Activated B cell treated with CpG ODN at 0.5 μM for 24 hours (primary cell): Measurements from ENCODE around the gene ZDHHC14. TPM values are rescaled to one million over a fixed set of nuclear protein-coding genes. Genes with fewer than 3 reads are reported as not detected.

Experiments used
- ATAC-seq: fragments of 200-7000 bp; cut with Tn5 transposase; one replicate; pipeline ENCODE4 v1.10.0; 2021; ENCODE audit warnings: low read depth, mild to moderate bottlenecking, moderate library complexity
- CTCF ChIA-PET: fragments of 350-600 bp; sonication (Branson Sonifier 250); formaldehyde crosslinking; loops from one replicate; lab custom pipeline; 2021; ENCODE audit warnings: antibody characterized with exemption; lab: Charles Lee
- POLR2A ChIA-PET: fragments of 350-600 bp; sonication (Branson Sonifier 250); formaldehyde crosslinking; loops from one replicate; lab custom pipeline; 2021; ENCODE audit warnings: antibody characterized with exemption; lab: Charles Lee
- DNase-seq: peaks from one replicate; pipeline ENCODE4 v3.0.0; 2022
- H3K27ac Mint-ChIP-seq: one replicate; pipeline ENCODE4 v1.8.0; 2020; ENCODE audit warnings: mixed read lengths
- H3K27me3 Mint-ChIP-seq: one replicate; pipeline ENCODE4 v1.8.0; 2021; ENCODE audit warnings: mixed read lengths
- H3K36me3 Mint-ChIP-seq: one replicate; pipeline ENCODE4 v1.8.0; 2021; ENCODE audit warnings: low read depth, mixed read lengths
- H3K4me1 Mint-ChIP-seq: one replicate; pipeline ENCODE4 v1.8.0; 2021; ENCODE audit warnings: mixed read lengths
- H3K4me3 Mint-ChIP-seq: one replicate; pipeline ENCODE4 v1.8.0; 2020; ENCODE audit warnings: mild to moderate bottlenecking, mixed read lengths
- H3K9me3 Mint-ChIP-seq: one replicate; pipeline ENCODE4 v1.8.0; 2020; ENCODE audit warnings: mixed read lengths
- intact Hi-C: fragments of 100-400 bp; cut with micrococcal nuclease; formaldehyde crosslinking; loops from one replicate; pipeline ENCODE4 v1.15.1; 2024
- total RNA-seq: library from RNA; stranded (reverse); gene quantifications from 2 replicates; pipeline ENCODE4 v1.2.3, GENCODE V29; 2022
- TF ChIP-seq, protein P1 (sequence below): fragments of 200-600 bp; IDR thresholded peaks from one replicate; pipeline ENCODE4 v1.8.0; 2022; ENCODE audit warnings: antibody characterized with exemption, mild to moderate bottlenecking

Gene ZDHHC14
- total RNA-seq, 1 donor from 2014 or later = 25.3 TPM

DNA sequence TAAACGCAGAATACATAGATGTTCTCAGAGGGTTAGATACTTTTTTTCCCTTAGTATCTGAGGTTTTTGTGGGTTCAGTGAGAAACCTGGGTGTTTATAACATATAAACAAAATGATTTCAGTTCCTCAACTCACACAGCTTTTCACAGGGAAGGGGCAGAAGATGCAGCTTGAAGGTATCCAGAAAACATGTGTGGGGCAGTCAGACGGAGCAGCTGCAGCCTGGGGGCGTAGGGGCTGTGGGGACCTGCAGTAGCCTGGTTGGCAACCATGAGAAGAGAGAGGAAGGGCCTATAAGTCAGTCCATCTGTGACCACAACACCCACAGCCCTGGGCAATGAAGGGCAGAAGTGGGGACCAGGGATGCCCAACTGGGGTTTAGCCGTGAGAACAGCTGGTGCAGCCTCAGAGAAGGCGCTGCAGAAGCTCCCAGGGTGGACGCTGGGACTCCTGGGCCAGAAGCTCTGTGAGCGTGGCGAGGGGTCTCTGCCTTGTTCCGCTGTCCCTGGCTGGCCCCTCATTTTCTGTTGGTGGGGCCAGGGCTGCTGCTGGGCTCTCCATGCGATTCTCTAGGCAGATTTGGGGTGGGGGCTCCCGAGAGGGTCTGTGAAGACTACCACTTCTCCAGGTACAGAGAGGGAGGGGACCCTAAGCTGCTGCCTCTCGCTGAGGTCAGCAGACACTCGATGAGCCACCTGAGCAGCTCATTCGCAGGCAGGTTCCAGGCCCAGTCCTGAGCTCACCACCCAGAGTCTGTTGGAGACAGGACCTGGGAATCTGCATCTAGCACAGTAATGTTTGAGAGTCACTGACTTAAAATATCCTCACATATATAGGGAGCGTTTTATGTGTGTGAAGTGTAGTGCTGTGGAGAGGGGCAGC is 181.2 kb downstream of the ZDHHC14 start:
- intact Hi-C loops = loop anchor here (1.0 to 5.0 kb wide), 9 partner anchors 12 to 247 kb away; partner anchors contain the start of genes TMEM242 and ZDHHC14
- POLR2A ChIA-PET = interaction anchor here (0.5 to 3.6 kb wide), 14 partner anchors 8 to 247 kb away, joined by 3 to 34 read pairs (median 10); partner anchors contain the start of genes TMEM242 and ZDHHC14
- Mint-ChIP-seq H3K27me3 (no peaks in the 10 kb centered on the region), H3K36me3 (no peaks in the 10 kb centered on the region), H3K4me3 (peak overlapping the region; percentile 69), H3K4me1 (peaks cover 96% of the 10 kb centered on the region), H3K9me3 (no peaks in the 10 kb centered on the region), H3K27ac (peak overlapping the region; percentile 85)
- CTCF ChIA-PET = interaction anchor here (0.9 to 1.8 kb wide), 7 partner anchors 38 to 247 kb away, joined by 3 to 8 read pairs (median 4); no protein-coding TSS in a partner anchor
- TF ChIP-seq, protein P1, sequence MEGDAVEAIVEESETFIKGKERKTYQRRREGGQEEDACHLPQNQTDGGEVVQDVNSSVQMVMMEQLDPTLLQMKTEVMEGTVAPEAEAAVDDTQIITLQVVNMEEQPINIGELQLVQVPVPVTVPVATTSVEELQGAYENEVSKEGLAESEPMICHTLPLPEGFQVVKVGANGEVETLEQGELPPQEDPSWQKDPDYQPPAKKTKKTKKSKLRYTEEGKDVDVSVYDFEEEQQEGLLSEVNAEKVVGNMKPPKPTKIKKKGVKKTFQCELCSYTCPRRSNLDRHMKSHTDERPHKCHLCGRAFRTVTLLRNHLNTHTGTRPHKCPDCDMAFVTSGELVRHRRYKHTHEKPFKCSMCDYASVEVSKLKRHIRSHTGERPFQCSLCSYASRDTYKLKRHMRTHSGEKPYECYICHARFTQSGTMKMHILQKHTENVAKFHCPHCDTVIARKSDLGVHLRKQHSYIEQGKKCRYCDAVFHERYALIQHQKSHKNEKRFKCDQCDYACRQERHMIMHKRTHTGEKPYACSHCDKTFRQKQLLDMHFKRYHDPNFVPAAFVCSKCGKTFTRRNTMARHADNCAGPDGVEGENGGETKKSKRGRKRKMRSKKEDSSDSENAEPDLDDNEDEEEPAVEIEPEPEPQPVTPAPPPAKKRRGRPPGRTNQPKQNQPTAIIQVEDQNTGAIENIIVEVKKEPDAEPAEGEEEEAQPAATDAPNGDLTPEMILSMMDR = no peak
- ATAC-seq = peak; percentile 51
- peak; percentile 38 for DNase-seq

DNA sequence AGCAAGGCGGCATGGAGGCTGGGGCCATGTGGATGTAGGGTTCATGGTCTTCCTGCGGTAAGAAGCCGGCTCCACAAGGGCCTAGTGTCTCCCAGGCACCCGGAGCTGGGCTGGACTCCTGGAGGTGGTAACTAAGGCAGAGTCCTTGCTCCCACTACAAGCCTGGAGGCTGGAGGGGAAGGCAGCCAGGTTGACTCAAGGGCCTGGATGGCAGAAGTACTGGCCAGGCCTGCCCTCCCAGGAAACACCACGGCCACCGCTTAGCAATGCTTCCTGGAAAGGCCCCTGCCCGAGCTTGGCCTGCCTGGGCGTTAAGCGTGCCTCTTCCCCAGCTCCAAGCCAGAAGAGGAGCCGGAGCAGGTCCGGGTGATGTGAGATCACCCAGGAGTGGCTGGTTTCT is 182.0 kb downstream of the ZDHHC14 start:
- H3K36me3 Mint-ChIP-seq = no peaks in the 10 kb centered on the region
- H3K9me3 Mint-ChIP-seq = no peaks in the 10 kb centered on the region
- TF ChIP-seq, protein P1 = no peak
- ATAC-seq (no peak), DNase-seq (no peak)
- H3K4me3 Mint-ChIP-seq = peak overlapping the region; percentile 69
- H3K4me1 Mint-ChIP-seq = peaks cover 94% of the 10 kb centered on the region
- intact Hi-C loops = loop anchor here (1.0 to 5.0 kb wide), 6 partner anchors 8 to 248 kb away; partner anchors contain the start of genes TMEM242 and ZDHHC14
- CTCF ChIA-PET = interaction anchor here (0.9 to 1.8 kb wide), 6 partner anchors 33 to 248 kb away, joined by 3 to 8 read pairs (median 4); no protein-coding TSS in a partner anchor
- POLR2A ChIA-PET = interaction anchor here (1.3 to 3.6 kb wide), 10 partner anchors 8 to 240 kb away, joined by 3 to 34 read pairs (median 12); partner anchors contain the start of genes TMEM242 and ZDHHC14
- no peaks in the 10 kb centered on the region for H3K27me3 Mint-ChIP-seq
- H3K27ac Mint-ChIP-seq = peak overlapping the region; percentile 80

DNA sequence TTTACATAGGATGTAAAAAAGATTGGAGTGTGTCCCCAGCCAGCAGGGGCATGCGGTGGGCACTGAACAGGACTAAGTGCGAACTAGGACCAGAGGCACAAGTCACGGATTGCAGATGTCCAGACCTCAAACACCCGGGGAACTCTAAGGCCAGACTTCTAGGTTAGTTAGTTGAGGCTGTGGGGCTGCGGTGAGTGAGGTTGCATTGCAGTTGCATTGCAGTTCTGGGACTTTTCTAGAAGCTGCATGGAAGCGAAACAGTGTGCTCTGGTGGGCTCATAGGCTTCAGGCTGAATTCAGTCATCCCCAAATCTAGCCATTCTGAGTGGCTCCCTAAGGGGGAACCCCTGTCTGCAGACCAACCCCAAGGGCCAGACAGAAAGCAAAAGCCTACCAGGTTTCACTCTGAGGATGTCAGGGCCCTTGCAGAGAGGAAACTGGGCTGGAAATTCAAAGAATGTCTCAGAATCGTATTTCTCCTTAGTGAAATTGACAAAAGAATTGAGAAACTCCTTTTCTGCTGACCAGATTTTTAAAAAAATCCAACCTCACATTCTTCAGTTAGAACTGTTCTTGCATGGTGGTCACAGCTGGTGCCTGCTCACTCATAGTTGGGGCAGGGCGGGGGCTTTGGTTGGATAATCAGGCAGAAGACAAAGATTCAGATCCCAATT is 182.8 kb downstream of the ZDHHC14 start:
- POLR2A ChIA-PET = interaction anchor here (0.8 to 2.8 kb wide), 8 partner anchors 14 to 241 kb away, joined by 3 to 22 read pairs (median 7); partner anchors contain the start of gene ZDHHC14
- DNase-seq = no peak
- peak; percentile 69 for ATAC-seq
- Mint-ChIP-seq H3K4me1 (peaks cover 92% of the 10 kb centered on the region), H3K9me3 (no peaks in the 10 kb centered on the region), H3K4me3 (peak overlapping the region; percentile 44), H3K27me3 (no peaks in the 10 kb centered on the region), H3K27ac (peak overlapping the region; percentile 80), H3K36me3 (no peaks in the 10 kb centered on the region)
- TF ChIP-seq, protein P1 = no peak
- CTCF ChIA-PET = interaction anchor here (0.9 kb wide), 1 partner anchor 32 kb away, joined by 3 read pairs; no protein-coding TSS in a partner anchor
- intact Hi-C loops = loop anchor here (1.0 to 5.0 kb wide), 5 partner anchors 8 to 249 kb away; partner anchors contain the start of genes TMEM242 and ZDHHC14

DNA sequence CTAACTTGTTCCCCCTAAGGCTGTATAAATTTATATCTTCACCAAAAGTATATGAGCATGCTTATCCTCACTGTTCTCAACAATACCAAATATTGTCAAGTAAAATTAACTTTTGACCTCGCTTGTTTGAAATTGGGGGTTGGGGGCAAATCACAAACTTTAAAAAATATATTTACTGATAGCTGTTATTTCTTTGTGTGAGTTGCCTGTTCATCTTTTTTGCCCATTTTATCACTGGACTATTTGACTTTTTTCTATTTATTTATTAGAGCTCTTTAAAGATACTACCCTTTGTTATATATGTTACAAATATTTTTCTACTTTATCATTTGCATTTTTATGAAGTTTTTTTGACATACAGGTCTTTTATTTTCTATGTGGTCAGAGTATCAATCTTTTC is 187.7 kb downstream of the ZDHHC14 start:
- POLR2A ChIA-PET = interaction anchor here (1.0 kb wide), 1 partner anchor 11 kb away, joined by 3 read pairs; no protein-coding TSS in a partner anchor
- intact Hi-C loops = no loop called here
- no peak for DNase-seq
- no peak overlapping the region for H3K4me3 Mint-ChIP-seq
- CTCF ChIA-PET = interaction anchor here (1.2 kb wide), 1 partner anchor 254 kb away, joined by 3 read pairs; no protein-coding TSS in a partner anchor
- H3K27me3 Mint-ChIP-seq = no peaks in the 10 kb centered on the region
- no peak for ATAC-seq
- H3K36me3 Mint-ChIP-seq = no peaks in the 10 kb centered on the region
- no peaks in the 10 kb centered on the region for H3K9me3 Mint-ChIP-seq
- no peak overlapping the region for H3K27ac Mint-ChIP-seq
- TF ChIP-seq, protein P1 = no peak
- peaks cover 73% of the 10 kb centered on the region for H3K4me1 Mint-ChIP-seq
